ENCODE data around the gene CDK5R1.

Gene CDK5R1

GRCh38 chr17:32496395-32497073, 9.7 kb downstream of the CDK5R1 start:
- Histone ChIP-seq H2AFZ (ENCODE audit: low read depth) (no peak overlapping the region), H3K9ac (no peak overlapping the region), H3K79me2 (ENCODE audit: insufficient read depth, low read depth) (no peaks in the 10 kb centered on the region), H3K4me1 (ENCODE audit: low read depth, poor library complexity, severe bottlenecking) (no peaks in the 10 kb centered on the region), H3K4me3 (IDR thresholded peaks at IDR 0.05; ENCODE audit: insufficient read depth, low read depth, low read length) (no peak overlapping the region), H3K27me3 (ENCODE audit: insufficient read depth, low read depth) (no peaks in the 10 kb centered on the region), H3K36me3 (ENCODE audit: insufficient read depth) (no peaks in the 10 kb centered on the region), H3K4me2 (no peak overlapping the region), H4K20me1 (ENCODE audit: insufficient read depth) (no peaks in the 10 kb centered on the region), H3K27ac (no peak overlapping the region)
- TF ChIP-seq CTCF (conservative IDR thresholded peaks at IDR 0.05; ENCODE audit: low read depth, low read length) = no peak

DNA sequence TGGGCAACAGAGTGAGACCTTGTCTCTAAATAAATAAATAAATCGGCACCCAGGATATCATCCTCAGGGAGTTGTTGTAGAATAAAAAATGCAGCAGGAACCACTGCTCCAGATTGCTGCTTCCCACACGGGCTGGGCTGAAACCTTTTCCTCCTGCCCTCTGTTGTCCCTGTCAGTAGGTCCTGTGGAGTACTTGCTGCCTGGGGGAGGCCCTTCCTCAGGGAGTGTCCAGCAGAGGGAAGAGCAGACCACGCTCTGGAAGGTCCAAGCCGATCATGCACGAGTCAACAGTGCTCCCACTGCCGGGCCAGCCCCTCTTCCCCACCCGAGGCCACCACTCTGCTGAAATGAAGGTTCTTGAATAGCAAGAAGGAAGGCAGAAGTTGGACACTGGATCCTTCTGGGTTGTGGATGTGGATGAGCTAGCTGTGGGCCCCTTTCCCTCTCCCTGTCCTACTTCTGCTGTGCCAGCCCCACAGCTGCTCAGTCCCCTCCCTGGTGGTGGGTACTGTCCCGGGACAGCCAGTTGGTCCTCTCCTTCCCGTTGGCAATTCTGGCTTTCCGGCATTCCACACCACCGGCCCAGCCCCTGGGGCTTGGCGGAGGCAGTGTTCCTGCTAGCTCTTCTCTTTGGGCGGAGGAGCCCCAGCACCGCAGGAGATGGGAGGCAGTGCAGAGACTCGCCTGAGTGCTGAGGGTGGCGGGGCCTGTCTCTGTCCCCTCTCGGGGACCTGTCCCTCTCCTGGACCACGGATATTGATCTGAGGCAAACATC, 10.8 kb downstream of the CDK5R1 start:
- Histone ChIP-seq H2AFZ (ENCODE audit: low read depth) (no peak overlapping the region), H3K9ac (no peak overlapping the region), H3K36me3 (ENCODE audit: insufficient read depth) (no peaks in the 10 kb centered on the region), H3K4me3 (IDR thresholded peaks at IDR 0.05; ENCODE audit: insufficient read depth, low read depth, low read length) (no peak overlapping the region), H3K4me2 (no peak overlapping the region), H3K79me2 (ENCODE audit: insufficient read depth, low read depth) (no peaks in the 10 kb centered on the region), H4K20me1 (ENCODE audit: insufficient read depth) (no peaks in the 10 kb centered on the region), H3K27ac (no peak overlapping the region), H3K27me3 (ENCODE audit: insufficient read depth, low read depth) (no peaks in the 10 kb centered on the region), H3K4me1 (ENCODE audit: low read depth, poor library complexity, severe bottlenecking) (peaks cover 5% of the 10 kb centered on the region)
- TF ChIP-seq CTCF (conservative IDR thresholded peaks at IDR 0.05; ENCODE audit: low read depth, low read length) = no peak

DNA sequence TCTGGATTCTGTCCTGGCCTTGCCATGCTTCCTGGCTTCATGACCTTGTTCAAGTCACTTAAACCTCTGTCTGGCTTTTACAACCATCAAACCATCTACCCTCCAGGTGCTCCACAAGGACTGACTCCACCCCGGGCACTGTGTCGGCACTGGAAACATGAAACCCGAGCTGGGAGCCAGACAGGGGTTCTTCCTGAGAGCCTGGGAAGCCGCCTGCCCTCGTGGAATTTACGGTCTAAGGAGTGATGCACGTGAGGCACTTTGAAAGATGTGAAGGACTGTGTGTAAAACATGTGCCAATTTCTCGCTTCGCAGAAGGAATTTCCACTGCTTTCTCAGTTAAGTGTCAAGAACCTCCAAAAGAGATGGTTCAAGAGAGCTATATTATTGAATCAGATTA, 11.6 kb downstream of the CDK5R1 start:
- H3K27ac ChIP-seq = no peak overlapping the region
- no peak overlapping the region for H3K4me3 ChIP-seq (IDR thresholded peaks at IDR 0.05; ENCODE audit: insufficient read depth, low read depth, low read length)
- no peak overlapping the region for H2AFZ ChIP-seq (ENCODE audit: low read depth)
- H3K36me3 ChIP-seq (ENCODE audit: insufficient read depth) = no peaks in the 10 kb centered on the region
- H3K79me2 ChIP-seq (ENCODE audit: insufficient read depth, low read depth) = no peaks in the 10 kb centered on the region
- no peak overlapping the region for H3K9ac ChIP-seq
- H4K20me1 ChIP-seq (ENCODE audit: insufficient read depth) = no peaks in the 10 kb centered on the region
- H3K27me3 ChIP-seq (ENCODE audit: insufficient read depth, low read depth) = no peaks in the 10 kb centered on the region
- no peak overlapping the region for H3K4me2 ChIP-seq
- no peak for TF ChIP-seq CTCF (conservative IDR thresholded peaks at IDR 0.05; ENCODE audit: low read depth, low read length)
- peaks cover 12% of the 10 kb centered on the region for H3K4me1 ChIP-seq (ENCODE audit: low read depth, poor library complexity, severe bottlenecking)

DNA sequence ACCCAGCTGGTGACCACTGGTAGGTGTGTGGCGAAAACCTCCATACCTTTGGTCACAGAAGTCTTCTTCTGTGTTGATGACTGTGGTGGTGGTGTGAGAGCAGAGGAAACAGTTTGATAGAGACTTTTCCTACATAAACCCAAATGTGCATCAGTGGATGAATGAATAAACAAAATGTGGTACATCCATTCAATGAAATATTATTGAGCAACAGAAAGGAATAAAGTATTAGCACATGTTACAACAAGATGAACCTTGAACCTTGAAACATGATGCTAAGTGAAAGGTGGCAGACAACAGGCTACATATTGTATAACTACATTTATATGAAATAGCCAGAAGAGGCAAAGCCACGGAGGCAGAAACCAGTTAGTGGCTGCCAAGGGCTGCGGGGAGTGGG, 15.2 kb downstream of the CDK5R1 start:
- no peaks in the 10 kb centered on the region for H3K79me2 ChIP-seq (ENCODE audit: insufficient read depth, low read depth)
- no peaks in the 10 kb centered on the region for H3K27me3 ChIP-seq (ENCODE audit: insufficient read depth, low read depth)
- no peak overlapping the region for H3K27ac ChIP-seq
- no peak for TF ChIP-seq CTCF (conservative IDR thresholded peaks at IDR 0.05; ENCODE audit: low read depth, low read length)
- H3K4me2 ChIP-seq = no peak overlapping the region
- H3K36me3 ChIP-seq (ENCODE audit: insufficient read depth) = no peaks in the 10 kb centered on the region
- H3K4me3 ChIP-seq (IDR thresholded peaks at IDR 0.05; ENCODE audit: insufficient read depth, low read depth, low read length) = no peak overlapping the region
- H2AFZ ChIP-seq (ENCODE audit: low read depth) = no peak overlapping the region
- H4K20me1 ChIP-seq (ENCODE audit: insufficient read depth) = no peaks in the 10 kb centered on the region
- H3K9ac ChIP-seq = no peak overlapping the region
- peaks cover 31% of the 10 kb centered on the region for H3K4me1 ChIP-seq (ENCODE audit: low read depth, poor library complexity, severe bottlenecking)
